NT2/D1 (cell line): ENCODE data around the gene C10orf67.

Source experiments
- SUZ12 ChIP-seq: IDR thresholded peaks from 2 replicates; pipeline ENCODE4 v1.6.1; 2011; ENCODE audit not compliant: insufficient read length, insufficient read depth; ENCODE audit errors: extremely low read depth
- YY1 ChIP-seq: IDR thresholded peaks from 2 replicates; pipeline ENCODE4 v1.6.1; 2011; ENCODE audit not compliant: insufficient read length, insufficient read depth

GRCh38 chr10:23293973-23294590, 50.5 kb downstream of the C10orf67 start:
- TF ChIP-seq SUZ12 (no peak), YY1 (no peak)
